Ovary (tissue), 9 donors: ENCODE data around the gene RIPK1. TPM values are rescaled to one million over a fixed set of nuclear protein-coding genes. Genes with fewer than 3 reads are reported as not detected.

Source experiments
- DNase-seq, 5 donors: peaks; one replicate each; pipeline ENCODE4 v3.0.0-alpha.2; 2019 to 2020
- H3K27ac ChIP-seq, 2 donors: fragments of 200-600 bp; one replicate each; pipeline versions ENCODE4 v1.5.1 to v1.8.0; 2019 to 2022
- H3K27me3 ChIP-seq: fragments of 200-600 bp; one replicate; pipeline ENCODE4 v1.8.0; 2022
- H3K36me3 ChIP-seq: fragments of 200-600 bp; sonication (generic); one replicate; pipeline ENCODE4 v1.5.1; 2019
- H3K4me1 ChIP-seq: one replicate; pipeline ENCODE4 v1.8.1; 2013; ENCODE audit warnings: mild to moderate bottlenecking, moderate library complexity; ENCODE audit not compliant: insufficient read depth
- H3K4me3 ChIP-seq: fragments of 200-600 bp; sonication (generic); one replicate; pipeline ENCODE4 v1.5.1; 2017
- H3K9me3 ChIP-seq, 2 donors: fragments of 200-600 bp in 1 of 2; sonication (generic) in 1 of 2; one replicate each; pipeline versions ENCODE4 v1.5.1 to v1.8.1; 2013 to 2019; ENCODE audit warnings: mild to moderate bottlenecking in 1 of 2, moderate library complexity in 1 of 2
- EP300 ChIP-seq: sonication (generic); formaldehyde crosslinking; IDR thresholded peaks from one replicate; pipeline ENCODE4 v1.6.1; 2017; ENCODE audit warnings: antibody characterized with exemption
- POLR2A ChIP-seq: fragments of 450-650 bp; IDR thresholded peaks from one replicate; pipeline ENCODE4 v1.6.1; 2017; ENCODE audit warnings: antibody characterized with exemption, mild to moderate bottlenecking, moderate library complexity
- WGBS, 3 donors: extraction: QIAGEN DNeasy Blood & Tissue Kit in 1 of 3; methylation state at CpG; one replicate each; pipeline versions ENCODE4 v1.1.5 to v1.1.7; 2013 to 2017; 5-methylcytosine and 5-hydroxymethylcytosine counted together
- intact Hi-C, 4 donors: fragments of 100-400 bp; cut with DNase I; formaldehyde crosslinking; loops; one replicate each; pipeline versions ENCODE4 v1.11.0 to v1.15.1; 2022 to 2023
- polyA plus RNA-seq, 2 donors: library from polyadenylated mRNA; stranded (reverse); fragments of 200-250 nt in 1 of 2; fragments of 350-450 nt in 1 of 2; fragmentation: Illumina TruSeq in 1 of 2; extraction: RNeasy Lipid Tissue Mini Kit (QIAGEN cat#74804) in 1 of 2; gene quantifications; one replicate each; pipeline ENCODE4 v1.2.3, GENCODE V29; 2013 to 2014
- total RNA-seq, 7 donors: library from RNA; depleted of rRNA in 2 of 7; stranded (reverse); fragments of >200 nt in 2 of 7; fragmentation: NEBNext Ultra II Directional in 3 of 7; extraction: Animal tissue kit (Norgen Biotek cat#: 25700) in 3 of 7; gene quantifications; one replicate each; pipeline versions ENCODE4 v1.1.0 to v1.2.4, GENCODE V29; 2016 to 2023
- TF ChIP-seq, protein P1 (sequence below), 3 donors: fragments of 450-650 bp in 2 of 3; fragments of 200-600 bp in 1 of 3; IDR thresholded peaks; one replicate each; pipeline versions ENCODE4 v1.5.1 to v1.8.0; 2016 to 2022; ENCODE audit warnings: antibody characterized with exemption in 3 of 3, mild to moderate bottlenecking in 1 of 3
- donor health status: DM: no; HTN: no; CAD: no; lungs with moderate emphysema.
- donor health status: DM: no; HTN: no; CAD: no.
- donor health status: Bipolar disorder and iron deficiency.
- donor health status: DM: yes; HTN: yes; CAD: no.
- donor health status: DM: no; HTN: no; CAD: no.
- donor health status: DM: yes; HTN: yes; CAD: no.

RIPK1 gene
- total and polyA plus RNA-seq, 9 donors: 10.4 to 29.1 (median 15.1) TPM

- TF ChIP-seq POLR2A: no peak
- TF ChIP-seq, protein P1, sequence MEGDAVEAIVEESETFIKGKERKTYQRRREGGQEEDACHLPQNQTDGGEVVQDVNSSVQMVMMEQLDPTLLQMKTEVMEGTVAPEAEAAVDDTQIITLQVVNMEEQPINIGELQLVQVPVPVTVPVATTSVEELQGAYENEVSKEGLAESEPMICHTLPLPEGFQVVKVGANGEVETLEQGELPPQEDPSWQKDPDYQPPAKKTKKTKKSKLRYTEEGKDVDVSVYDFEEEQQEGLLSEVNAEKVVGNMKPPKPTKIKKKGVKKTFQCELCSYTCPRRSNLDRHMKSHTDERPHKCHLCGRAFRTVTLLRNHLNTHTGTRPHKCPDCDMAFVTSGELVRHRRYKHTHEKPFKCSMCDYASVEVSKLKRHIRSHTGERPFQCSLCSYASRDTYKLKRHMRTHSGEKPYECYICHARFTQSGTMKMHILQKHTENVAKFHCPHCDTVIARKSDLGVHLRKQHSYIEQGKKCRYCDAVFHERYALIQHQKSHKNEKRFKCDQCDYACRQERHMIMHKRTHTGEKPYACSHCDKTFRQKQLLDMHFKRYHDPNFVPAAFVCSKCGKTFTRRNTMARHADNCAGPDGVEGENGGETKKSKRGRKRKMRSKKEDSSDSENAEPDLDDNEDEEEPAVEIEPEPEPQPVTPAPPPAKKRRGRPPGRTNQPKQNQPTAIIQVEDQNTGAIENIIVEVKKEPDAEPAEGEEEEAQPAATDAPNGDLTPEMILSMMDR (IDR thresholded peaks at IDR 0.05): no peak
- no peak for TF ChIP-seq EP300
- H3K36me3 ChIP-seq: no peaks in the 10 kb centered on the region
- H3K4me1 ChIP-seq: peaks cover 8% of the 10 kb centered on the region
- intact Hi-C loops: no loop called here
- DNase-seq: no peak
- no peaks in the 10 kb centered on the region for H3K27me3 ChIP-seq
- no peak overlapping the region for H3K27ac ChIP-seq
- no peak overlapping the region for H3K4me3 ChIP-seq
- WGBS, 3 donors: 85 to 88% (median 87%) methylated on average over 2 of the region's 2 CpGs
- no peaks in the 10 kb centered on the region for H3K9me3 ChIP-seq
Measured at GRCh38 chr6:3071568-3071967, 3.3 kb downstream of the RIPK1 start.

GRCh38 chr6:3072798-3073197 is 4.5 kb downstream of the RIPK1 start:
- DNase-seq: no peak
- 64 to 76% (median 66%) methylated on average over 7 of the region's 7 CpGs for WGBS, 3 donors
- Histone ChIP-seq H3K27me3 (no peaks in the 10 kb centered on the region), H3K36me3 (no peaks in the 10 kb centered on the region), H3K9me3 (no peaks in the 10 kb centered on the region), H3K4me1 (peaks cover 8% of the 10 kb centered on the region), H3K27ac (no peak overlapping the region), H3K4me3 (no peak overlapping the region)
- intact Hi-C loops: no loop called here
- TF ChIP-seq EP300: no peak
- TF ChIP-seq, protein P1 (IDR thresholded peaks at IDR 0.05): no peak
- no peak for TF ChIP-seq POLR2A

GRCh38 chr6:3073382-3073781 is 5.1 kb downstream of the RIPK1 start:
- no peak for DNase-seq
- Histone ChIP-seq H3K9me3 (no peaks in the 10 kb centered on the region), H3K27me3 (no peaks in the 10 kb centered on the region), H3K4me3 (no peak overlapping the region), H3K4me1 (peaks cover 8% of the 10 kb centered on the region), H3K36me3 (no peaks in the 10 kb centered on the region), H3K27ac (no peak overlapping the region)
- 80 to 92% (median 92%) methylated on average over 11 of the region's 11 CpGs for WGBS, 3 donors
- intact Hi-C loops: no loop called here
- TF ChIP-seq, protein P1 (IDR thresholded peaks at IDR 0.05): no peak
- no peak for TF ChIP-seq EP300
- no peak for TF ChIP-seq POLR2A

- DNase-seq: no peak
- H3K27me3 ChIP-seq: no peaks in the 10 kb centered on the region
- 30 to 41% (median 37%) methylated on average over 4 of the region's 4 CpGs for WGBS, 3 donors
- TF ChIP-seq, protein P1 (IDR thresholded peaks at IDR 0.05): no peak
- H3K4me1 ChIP-seq: peaks cover 5% of the 10 kb centered on the region
- intact Hi-C loops: no loop called here
- no peaks in the 10 kb centered on the region for H3K36me3 ChIP-seq
- no peak overlapping the region for H3K4me3 ChIP-seq
- H3K27ac ChIP-seq: no peak overlapping the region
- no peaks in the 10 kb centered on the region for H3K9me3 ChIP-seq
Measured at GRCh38 chr6:3075772-3076113, 7.4 kb downstream of the RIPK1 start.

DNA sequence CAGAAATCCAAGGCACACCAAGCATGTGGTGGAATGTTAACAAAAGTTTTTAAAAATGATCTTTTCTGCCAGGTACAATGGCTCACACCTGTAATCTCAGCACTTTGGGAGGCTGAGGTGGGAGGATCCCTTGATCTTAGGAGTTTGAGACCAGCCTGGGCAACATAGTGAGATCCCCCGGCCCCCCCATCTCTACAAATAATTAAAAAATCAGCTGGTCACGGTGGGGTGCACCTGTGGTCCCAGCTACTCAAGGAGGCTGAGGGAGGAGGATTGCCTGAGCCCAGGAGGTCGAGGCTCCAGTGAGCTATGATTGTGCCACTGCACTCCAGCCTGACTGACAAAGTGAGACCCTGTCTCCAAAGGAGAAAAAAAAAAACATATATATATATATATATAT is 8.0 kb downstream of the RIPK1 start:
- Histone ChIP-seq H3K4me3 (no peak overlapping the region), H3K9me3 (no peaks in the 10 kb centered on the region), H3K4me1 (peaks cover 5% of the 10 kb centered on the region), H3K27ac (no peak overlapping the region), H3K36me3 (no peaks in the 10 kb centered on the region), H3K27me3 (no peaks in the 10 kb centered on the region)
- intact Hi-C loops: no loop called here
- TF ChIP-seq, protein P1 (IDR thresholded peaks at IDR 0.05): no peak
- TF ChIP-seq POLR2A: no peak
- TF ChIP-seq EP300: no peak
- DNase-seq: no peak
- 84 to 92% (median 91%) methylated on average over 3 of the region's 3 CpGs for WGBS, 3 donors
